SK-N-MC (cell line): Measurements from ENCODE around the gene PDE7B.

ENCODE experiments used
- EZH2 ChIP-seq: fragments of 200-600 bp; sonication (generic); IDR thresholded peaks from one replicate; pipeline ENCODE4 v1.6.1; 2017; ENCODE audit warnings: antibody characterized with exemption
- FOXP2 ChIP-seq: optimal IDR thresholded peaks from 2 replicates; pipeline ENCODE3; 2011; ENCODE audit warnings: mild to moderate bottlenecking, moderate library complexity; ENCODE audit not compliant: insufficient read depth; ENCODE audit errors: extremely low read length, control extremely low read depth
- POLR2AphosphoS5 ChIP-seq: IDR thresholded peaks from 2 replicates; pipeline ENCODE4 v1.6.1; 2012; ENCODE audit warnings: mild to moderate bottlenecking, low read depth, low read length, borderline replicate concordance

- TF ChIP-seq POLR2AphosphoS5, result no peak
- TF ChIP-seq EZH2, result no peak
- TF ChIP-seq FOXP2, result no peak
These were observed 23.5 kb upstream of the PDE7B start for GRCh38 chr6:135828021-135828420.
